ENCODE data around the gene ANTXR2.
"Not testable (repeated sequence)": the region's sequence is repeated elsewhere in the genome, so short reads cannot be mapped to it uniquely, and the experiment has no call there.

The ANTXR2 gene

DNA sequence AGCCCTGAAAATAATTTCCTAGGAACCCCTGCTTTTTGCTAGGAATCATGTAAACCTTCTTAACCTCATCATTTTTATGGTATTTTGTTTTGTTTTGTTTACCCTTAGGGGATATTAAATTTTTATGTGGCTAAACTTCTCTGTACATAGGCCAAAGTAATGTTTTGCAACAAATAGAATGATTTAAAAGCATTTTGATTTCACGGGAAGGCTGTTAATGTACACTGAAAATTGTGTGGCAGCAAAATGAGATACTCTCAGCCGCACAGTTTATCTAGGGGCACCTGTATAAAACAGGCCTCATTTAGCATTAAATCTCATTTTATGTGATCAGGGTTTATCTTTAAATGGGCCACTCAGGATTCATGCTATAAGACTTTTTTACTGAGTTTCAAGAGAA lies 175.0 kb downstream of the ANTXR2 start:
- DNase-seq (ENCODE audit: low read depth), result no peak
- TF ChIP-seq, protein P1, sequence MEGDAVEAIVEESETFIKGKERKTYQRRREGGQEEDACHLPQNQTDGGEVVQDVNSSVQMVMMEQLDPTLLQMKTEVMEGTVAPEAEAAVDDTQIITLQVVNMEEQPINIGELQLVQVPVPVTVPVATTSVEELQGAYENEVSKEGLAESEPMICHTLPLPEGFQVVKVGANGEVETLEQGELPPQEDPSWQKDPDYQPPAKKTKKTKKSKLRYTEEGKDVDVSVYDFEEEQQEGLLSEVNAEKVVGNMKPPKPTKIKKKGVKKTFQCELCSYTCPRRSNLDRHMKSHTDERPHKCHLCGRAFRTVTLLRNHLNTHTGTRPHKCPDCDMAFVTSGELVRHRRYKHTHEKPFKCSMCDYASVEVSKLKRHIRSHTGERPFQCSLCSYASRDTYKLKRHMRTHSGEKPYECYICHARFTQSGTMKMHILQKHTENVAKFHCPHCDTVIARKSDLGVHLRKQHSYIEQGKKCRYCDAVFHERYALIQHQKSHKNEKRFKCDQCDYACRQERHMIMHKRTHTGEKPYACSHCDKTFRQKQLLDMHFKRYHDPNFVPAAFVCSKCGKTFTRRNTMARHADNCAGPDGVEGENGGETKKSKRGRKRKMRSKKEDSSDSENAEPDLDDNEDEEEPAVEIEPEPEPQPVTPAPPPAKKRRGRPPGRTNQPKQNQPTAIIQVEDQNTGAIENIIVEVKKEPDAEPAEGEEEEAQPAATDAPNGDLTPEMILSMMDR (conservative IDR thresholded peaks at IDR 0.05; ENCODE audit: low read depth, low read length), result no peak

GRCh38 chr4:79897174-79897573 lies 175.9 kb downstream of the ANTXR2 start:
- H3K4me3 ChIP-seq (ENCODE audit: low read depth, low read length), result no peak overlapping the region
- TF ChIP-seq, protein P1 (conservative IDR thresholded peaks at IDR 0.05; ENCODE audit: low read depth, low read length), result no peak
- DNase-seq (ENCODE audit: low read depth), result no peak

More for the DNA sequence above, 175.0 kb downstream of the ANTXR2 start:
- H3K4me3 ChIP-seq (ENCODE audit: low read depth, low read length), result no peak overlapping the region

DNA sequence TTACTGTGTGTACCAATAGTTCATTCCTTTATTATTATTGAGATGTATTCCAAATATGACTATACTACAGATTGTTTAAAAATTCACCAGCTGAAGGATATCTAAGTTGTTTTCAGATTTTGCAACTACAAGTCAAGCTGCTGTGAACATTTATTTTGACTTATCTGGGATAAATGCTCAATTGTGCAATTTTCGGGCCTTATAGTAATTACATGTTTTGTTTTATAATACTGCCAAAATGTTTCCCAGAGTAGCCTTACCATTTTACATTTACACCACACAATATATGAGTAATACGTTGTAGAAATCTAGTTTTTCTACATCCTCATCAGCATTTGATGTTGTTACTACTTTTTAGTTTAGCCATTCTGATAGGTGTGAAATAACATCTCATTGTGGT lies 179.6 kb downstream of the ANTXR2 start:
- TF ChIP-seq, protein P1 (conservative IDR thresholded peaks at IDR 0.05; ENCODE audit: low read depth, low read length), result no peak
- no peak for DNase-seq (ENCODE audit: low read depth)
- H3K4me3 ChIP-seq (ENCODE audit: low read depth, low read length), result no peak overlapping the region

- H3K4me3 ChIP-seq (ENCODE audit: low read depth, low read length); DNase-seq (ENCODE audit: low read depth): not testable (repeated sequence)
Observed at GRCh38 chr4:79889026-79889425, 184.0 kb downstream of the ANTXR2 start.

- DNase-seq (ENCODE audit: low read depth), result peak; percentile 28
- no peak overlapping the region for H3K4me3 ChIP-seq (ENCODE audit: low read depth, low read length)
- TF ChIP-seq, protein P1 (conservative IDR thresholded peaks at IDR 0.05; ENCODE audit: low read depth, low read length), result no peak
Observed at GRCh38 chr4:79886557-79886956, 186.5 kb downstream of the ANTXR2 start.

DNA sequence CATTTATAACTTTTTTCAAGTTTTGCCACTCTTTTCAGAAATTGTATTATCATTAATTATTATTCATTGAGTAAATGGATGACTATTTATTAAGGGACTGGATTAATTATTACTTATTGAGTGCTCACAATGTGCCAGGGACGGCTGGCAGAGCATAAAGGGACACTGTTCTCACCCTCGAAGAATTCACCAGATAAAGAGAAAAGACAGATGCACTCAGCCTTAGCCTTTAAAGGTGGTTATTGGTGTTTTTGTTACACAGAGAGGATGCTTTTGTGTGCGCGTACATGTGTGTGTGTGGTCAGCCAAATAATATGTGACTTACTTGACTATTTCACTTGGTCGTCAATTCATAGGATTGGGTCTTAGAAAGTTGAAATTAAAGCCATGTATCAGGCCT lies 187.0 kb downstream of the ANTXR2 start:
- H3K4me3 ChIP-seq (ENCODE audit: low read depth, low read length), result no peak overlapping the region
- TF ChIP-seq, protein P1 (conservative IDR thresholded peaks at IDR 0.05; ENCODE audit: low read depth, low read length), result no peak
- DNase-seq (ENCODE audit: low read depth), result no peak

DNA sequence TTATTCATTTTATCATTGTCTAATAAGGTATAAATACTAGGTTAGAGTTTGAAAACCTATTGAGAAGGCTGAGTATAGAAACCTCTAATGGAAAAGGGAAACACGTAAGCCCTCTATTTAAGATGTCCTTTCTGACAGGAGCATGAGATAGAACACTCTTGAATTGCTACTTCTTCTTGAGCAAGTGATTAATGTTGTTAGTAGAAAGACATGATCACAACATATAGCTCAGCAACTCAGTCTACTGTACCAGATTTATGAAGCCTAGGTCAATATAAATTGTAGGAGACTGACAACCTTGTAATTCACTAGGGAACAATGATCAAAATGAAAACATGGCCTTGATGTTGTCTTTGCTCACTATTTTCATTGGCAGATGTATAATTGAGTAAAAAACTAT lies 189.7 kb downstream of the ANTXR2 start:
- no peak for DNase-seq (ENCODE audit: low read depth)
- TF ChIP-seq, protein P1 (conservative IDR thresholded peaks at IDR 0.05; ENCODE audit: low read depth, low read length), result no peak
- no peak overlapping the region for H3K4me3 ChIP-seq (ENCODE audit: low read depth, low read length)

GRCh38 chr4:79882806-79883205 lies 190.2 kb downstream of the ANTXR2 start:
- TF ChIP-seq, protein P1 (conservative IDR thresholded peaks at IDR 0.05; ENCODE audit: low read depth, low read length), result no peak
- H3K4me3 ChIP-seq (ENCODE audit: low read depth, low read length), result no peak overlapping the region
- no peak for DNase-seq (ENCODE audit: low read depth)

All from choroid plexus epithelial cell (primary cell).